Lower leg skin (tissue), 3 donors: Measurements from ENCODE around the gene CCDC167.

ENCODE experiments used
- POLR2A ChIP-seq, 2 donors: fragments of 450-650 bp; IDR thresholded peaks; one replicate each; pipeline ENCODE4 v1.6.1; 2016 to 2017; ENCODE audit warnings: antibody characterized with exemption in 2 of 2, mild to moderate bottlenecking in 1 of 2, moderate library complexity in 1 of 2
- TF ChIP-seq, protein P1 (sequence below), 3 donors: fragments of 450-650 bp; IDR thresholded peaks; one replicate each; pipeline ENCODE4 v1.5.1; 2016; ENCODE audit warnings: antibody characterized with exemption in 3 of 3, mild to moderate bottlenecking in 3 of 3, moderate library complexity in 2 of 3

DNA sequence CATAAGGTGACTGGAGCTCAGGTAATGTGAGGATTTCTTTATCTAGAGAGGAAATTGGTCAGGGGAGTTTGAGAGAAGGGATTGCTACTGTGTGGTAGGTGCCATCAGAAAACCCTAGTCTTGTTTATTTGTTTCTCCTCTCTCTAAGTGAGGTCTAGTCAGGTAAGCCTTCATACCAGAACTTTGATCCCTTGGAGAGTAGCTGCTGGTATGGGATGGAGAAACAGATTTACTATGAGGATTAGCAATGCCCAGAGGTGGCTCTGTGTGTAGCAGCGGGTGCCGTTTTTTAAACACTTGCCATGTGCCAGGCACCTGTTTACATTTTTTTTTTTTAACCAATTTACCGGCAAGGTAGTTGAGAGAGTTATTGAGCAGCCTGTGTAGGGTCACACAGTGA lies 47.2 kb downstream of the CCDC167 start:
- no peak for TF ChIP-seq POLR2A (IDR thresholded peaks at IDR 0.05)
- TF ChIP-seq, protein P1, sequence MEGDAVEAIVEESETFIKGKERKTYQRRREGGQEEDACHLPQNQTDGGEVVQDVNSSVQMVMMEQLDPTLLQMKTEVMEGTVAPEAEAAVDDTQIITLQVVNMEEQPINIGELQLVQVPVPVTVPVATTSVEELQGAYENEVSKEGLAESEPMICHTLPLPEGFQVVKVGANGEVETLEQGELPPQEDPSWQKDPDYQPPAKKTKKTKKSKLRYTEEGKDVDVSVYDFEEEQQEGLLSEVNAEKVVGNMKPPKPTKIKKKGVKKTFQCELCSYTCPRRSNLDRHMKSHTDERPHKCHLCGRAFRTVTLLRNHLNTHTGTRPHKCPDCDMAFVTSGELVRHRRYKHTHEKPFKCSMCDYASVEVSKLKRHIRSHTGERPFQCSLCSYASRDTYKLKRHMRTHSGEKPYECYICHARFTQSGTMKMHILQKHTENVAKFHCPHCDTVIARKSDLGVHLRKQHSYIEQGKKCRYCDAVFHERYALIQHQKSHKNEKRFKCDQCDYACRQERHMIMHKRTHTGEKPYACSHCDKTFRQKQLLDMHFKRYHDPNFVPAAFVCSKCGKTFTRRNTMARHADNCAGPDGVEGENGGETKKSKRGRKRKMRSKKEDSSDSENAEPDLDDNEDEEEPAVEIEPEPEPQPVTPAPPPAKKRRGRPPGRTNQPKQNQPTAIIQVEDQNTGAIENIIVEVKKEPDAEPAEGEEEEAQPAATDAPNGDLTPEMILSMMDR (IDR thresholded peaks at IDR 0.05) = no peak
